ENCODE measurements around the gene HMGN4. TPM values are rescaled to one million over a fixed set of nuclear protein-coding genes. Genes with fewer than 3 reads are reported as not detected.
A peak's percentile ranks its signal among the peaks of the same experiment; 100 is the strongest.

Gene HMGN4
- total and polyA plus RNA-seq, 2 of the 8 experiments (the other 6 are each of a cell fraction or from before 2014, with no cell fraction given): 23.4 to 66.4 TPM

- 39% methylated on average over 11 of the region's 11 CpGs; no CpG with 5 or more reads in 1 of the 2 experiments for WGBS, 2 experiments (ENCODE audit: extremely low coverage in 1 of 2, insufficient coverage in 1 of 2, insufficient read length in 1 of 2, insufficient replicate concordance in 2 of 2, low coverage in 1 of 2, low lambda C conversion rate in 2 of 2, missing lambda C conversion rate in 1 of 2)
- Histone ChIP-seq H4K5ac (ENCODE audit: insufficient read length, low read depth, low read length) (no peak overlapping the region), H3K27me3 (replicated peaks in 1 of 4; ENCODE audit: control insufficient read depth in 3 of 4, extremely low read depth in 1 of 4, insufficient read depth in 3 of 4, low read length in 3 of 4) (no peaks in the 10 kb centered on the region), H3K23me2 (ENCODE audit: low read depth, low read length) (peaks cover 17% of the 10 kb centered on the region), H3K4me3 (ENCODE audit: extremely low read depth in 1 of 4, insufficient read depth in 2 of 4, low read depth in 3 of 4, low read length in 4 of 4) (peak overlapping the region; percentile 77 to 96 (median 80)), H3K27ac (ENCODE audit: low read depth, low read length) (no peak overlapping the region), H3K36me3 (ENCODE audit: control insufficient read depth in 2 of 4, insufficient read depth in 4 of 4, low read length in 3 of 4) (no peaks in the 10 kb centered on the region), H3K9ac (replicated peaks in 1 of 4; ENCODE audit: extremely low read depth in 1 of 4, low read depth in 3 of 4, low read length in 3 of 4) (peak overlapping the region in 1 of 4 experiments; percentile 25; a peak in 1 of 7 replicates), H4K20me1 (replicated peaks in 1 of 2; ENCODE audit: control insufficient read depth in 1 of 2, insufficient read depth in 2 of 2, low read length in 2 of 2) (no peaks in the 10 kb centered on the region), H3K23ac (ENCODE audit: insufficient read length) (no peak overlapping the region), H2BK20ac (ENCODE audit: low read length) (no peak overlapping the region), H3K14ac (ENCODE audit: insufficient read length) (no peak overlapping the region), H4K91ac (replicated peaks; ENCODE audit: insufficient read length, low read length) (no peak overlapping the region), H3K18ac (ENCODE audit: extremely low read depth, low read length) (no peak overlapping the region), H2AFZ (ENCODE audit: low read length) (peak overlapping the region; percentile 68; the same call in 1 of the 2 replicates), H2AK5ac (ENCODE audit: low read depth, low read length) (no peak overlapping the region), H3K79me2 (ENCODE audit: control insufficient read depth in 1 of 2, insufficient read depth in 2 of 2, low read length in 2 of 2) (no peaks in the 10 kb centered on the region), H3K4ac (replicated peaks; ENCODE audit: insufficient read length, low read depth, low read length) (no peak overlapping the region), H2BK5ac (ENCODE audit: low read depth, low read length) (no peak overlapping the region), H3K79me1 (ENCODE audit: low read depth, low read length) (no peaks in the 10 kb centered on the region), H3K4me1 (replicated peaks in 1 of 4; ENCODE audit: control insufficient read depth in 3 of 4, insufficient read depth in 4 of 4, low read length in 3 of 4) (no peaks in the 10 kb centered on the region; a peak in 2 of 7 replicates), H2BK15ac (ENCODE audit: low read length) (no peak overlapping the region), H3K56ac (replicated peaks; ENCODE audit: insufficient read length, low read depth, low read length) (no peak overlapping the region), H3K4me2 (ENCODE audit: insufficient read depth in 1 of 2, low read depth in 2 of 2, low read length in 2 of 2) (peak overlapping the region; percentile 77 to 80), H2BK12ac (ENCODE audit: low read depth, low read length) (no peak overlapping the region), H3K9me3 (ENCODE audit: insufficient read depth in 2 of 2, low read depth in 1 of 2, low read length in 1 of 2) (no peaks in the 10 kb centered on the region), H2BK120ac (replicated peaks; ENCODE audit: low read depth, low read length) (no peak overlapping the region), H4K8ac (ENCODE audit: extremely low read depth, insufficient read depth, low read length) (no peak overlapping the region)
- TF ChIP-seq E2F6 (IDR thresholded peaks at IDR 0.05) (no peak), KDM1A (IDR thresholded peaks at IDR 0.05; ENCODE audit: borderline replicate concordance, low read length) (no peak), CREB1 (IDR thresholded peaks at IDR 0.05) (no peak), NANOG (IDR thresholded peaks at IDR 0.05; ENCODE audit: insufficient read depth, low read depth, low read length, poor library complexity, severe bottlenecking) (no peak), SUZ12 (IDR thresholded peaks at IDR 0.05; ENCODE audit: low read length) (no peak), TBP (IDR thresholded peaks at IDR 0.05; ENCODE audit: low read depth, low read length) (no peak)
- DNase-seq (ENCODE audit: low read depth in 1 of 2, low spot score in 2 of 2): no peak
- POLR2A ChIA-PET (ENCODE audit: partially characterized antibody): interaction anchor here (5.0 kb wide), 1 partner anchor 16 kb away, joined by 25 read pairs; the partner anchor contains the start of gene HMGN4
- no peak for FAIRE-seq
- CTCF ChIA-PET (ENCODE audit: partially characterized antibody): interaction anchor here (1.0 to 2.1 kb wide), 2 partner anchors 43 to 211 kb away, joined by 3 to 8 read pairs; no protein-coding TSS in a partner anchor
Measured at GRCh38 chr6:26552640-26553188, 14.5 kb downstream of the HMGN4 start.
